Keratinocyte (primary cell): ENCODE results near the gene COX8C. TPM values are rescaled to one million over a fixed set of nuclear protein-coding genes. Genes with fewer than 3 reads are reported as not detected.

Source experiments
- DNase-seq: peaks from one replicate; pipeline ENCODE4 v3.0.0-alpha.2; 2011; ENCODE audit warnings: low read depth, missing footprints, low spot score
- FAIRE-seq: peaks from 2 replicates; lab custom pipeline; 2011; peaks lifted over from hg19 to GRCh38; lab: Jason Lieb, UNC
- H2AFZ ChIP-seq: 2 replicates; pipeline ENCODE4 v1.6.0; 2012; ENCODE audit warnings: low read length, control low read depth, inconsistent platforms; ENCODE audit not compliant: control insufficient read depth
- H3K27ac ChIP-seq: 2 replicates; pipeline ENCODE4 v1.5.1; 2011; ENCODE audit warnings: low read length; ENCODE audit not compliant: control insufficient read depth, insufficient read depth
- H3K27me3 ChIP-seq: 3 replicates; pipeline ENCODE4 v1.6.0; 2011; ENCODE audit warnings: low read length; ENCODE audit not compliant: control insufficient read depth, insufficient read depth; ENCODE audit errors: extremely low read depth
- H3K36me3 ChIP-seq, 2 experiments: 2 replicates in 1 of 2; 3 replicates in 1 of 2; pipeline ENCODE4 v1.5.1; 2011; ENCODE audit warnings: low read length in 2 of 2, mild to moderate bottlenecking in 1 of 2; ENCODE audit not compliant: control insufficient read depth in 2 of 2, insufficient read depth in 2 of 2; ENCODE audit errors: extremely low read depth in 1 of 2
- H3K4me1 ChIP-seq: 3 replicates; pipeline ENCODE4 v1.5.1; 2011; ENCODE audit warnings: low read length; ENCODE audit not compliant: control insufficient read depth, insufficient read depth; ENCODE audit errors: extremely low read depth
- H3K4me2 ChIP-seq: 3 replicates; pipeline ENCODE4 v1.6.0; 2011; ENCODE audit warnings: low read depth, low read length; ENCODE audit not compliant: control insufficient read depth, insufficient read depth; ENCODE audit errors: extremely low read depth
- H3K4me3 ChIP-seq, 3 experiments: fragments of 200-600 bp in 1 of 3; sonication (generic) in 1 of 3; 2 replicates in 2 of 3; 3 replicates in 1 of 3; pipeline ENCODE4 v1.5.1; 2011 to 2016; ENCODE audit warnings: low read length in 3 of 3, mild to moderate bottlenecking in 3 of 3, control low read depth in 2 of 3, inconsistent platforms in 1 of 3, low read depth in 1 of 3, mixed read lengths in 1 of 3, mixed run types in 1 of 3, moderate library complexity in 1 of 3; ENCODE audit not compliant: control insufficient read depth in 2 of 3, insufficient read depth in 2 of 3; ENCODE audit errors: extremely low read depth in 1 of 3
- H3K79me2 ChIP-seq: 2 replicates; pipeline ENCODE4 v1.6.0; 2012; ENCODE audit warnings: low read length; ENCODE audit not compliant: control insufficient read depth, insufficient read depth
- H3K9ac ChIP-seq: 3 replicates; pipeline ENCODE4 v1.6.0; 2011; ENCODE audit warnings: low read length; ENCODE audit not compliant: control insufficient read depth, insufficient read depth; ENCODE audit errors: extremely low read depth
- H3K9me1 ChIP-seq: 3 replicates; pipeline ENCODE4 v1.6.0; 2011; ENCODE audit warnings: low read length; ENCODE audit not compliant: control insufficient read depth, insufficient read depth; ENCODE audit errors: extremely low read depth
- H3K9me3 ChIP-seq: 2 replicates; pipeline ENCODE4 v1.5.1; 2012; ENCODE audit warnings: low read depth, low read length; ENCODE audit not compliant: control insufficient read depth
- H4K20me1 ChIP-seq: 3 replicates; pipeline ENCODE4 v1.6.0; 2011; ENCODE audit warnings: low read length; ENCODE audit not compliant: control insufficient read depth, insufficient read depth; ENCODE audit errors: extremely low read depth
- EZH2 ChIP-seq: IDR thresholded peaks from one replicate; pipeline ENCODE4 v1.6.1; 2012; ENCODE audit warnings: inconsistent platforms, mild to moderate bottlenecking, low read length, moderate library complexity
- dilution Hi-C: fragments of 300-500 bp; cut with MboI; formaldehyde crosslinking; loops from one replicate; pipeline ENCODE4 v1.7.0; 2020; ENCODE audit warnings: low sequenced_read_pairs; ENCODE audit not compliant: extremely low pct_ligation_motif_present
- polyA plus RNA-seq, 5 experiments: library from polyadenylated mRNA; depleted of rRNA in 3 of 5; stranded (reverse) in 3 of 5; stranded (forward) in 1 of 5; unstranded in 1 of 5; fragments of >200 nt; gene quantifications; 1 replicate in 1 of 5; 2 replicates in 3 of 5; 3 replicates in 1 of 5; pipeline versions ENCODE4 v1.2.1 to v1.2.3, GENCODE V29; 2011 to 2012; ENCODE audit warnings: missing spikeins in 2 of 5, low read depth in 1 of 5, low replicate concordance in 1 of 5
- TF ChIP-seq, protein P1 (sequence below), 3 experiments: IDR thresholded peaks in 1 of 3; conservative IDR thresholded peaks in 1 of 3; optimal IDR thresholded peaks in 1 of 3; 2 replicates in 2 of 3; 3 replicates in 1 of 3; pipeline versions ENCODE3 to v1.5.1; 2011; ENCODE audit warnings: low read length in 3 of 3, mild to moderate bottlenecking in 3 of 3, moderate library complexity in 2 of 3, control low read depth in 1 of 3, inconsistent platforms in 1 of 3; ENCODE audit not compliant: insufficient read depth in 2 of 3; ENCODE audit errors: extremely low read depth in 1 of 3

The COX8C gene
- polyA plus RNA-seq, 1 donor (not counting 4 experiments of a cell fraction or from before 2014, with no cell fraction given): not detected

GRCh38 chr14:93306812-93307211 is 40.2 kb upstream of the COX8C start:
- peaks cover 2% of the 10 kb centered on the region for H4K20me1 ChIP-seq
- no peaks in the 10 kb centered on the region for H3K9me1 ChIP-seq
- peaks cover 89% of the 10 kb centered on the region for H3K79me2 ChIP-seq
- no peaks in the 10 kb centered on the region for H3K27me3 ChIP-seq
- no peak overlapping the region for H3K4me3 ChIP-seq
- no peak for TF ChIP-seq EZH2
- TF ChIP-seq, protein P1, sequence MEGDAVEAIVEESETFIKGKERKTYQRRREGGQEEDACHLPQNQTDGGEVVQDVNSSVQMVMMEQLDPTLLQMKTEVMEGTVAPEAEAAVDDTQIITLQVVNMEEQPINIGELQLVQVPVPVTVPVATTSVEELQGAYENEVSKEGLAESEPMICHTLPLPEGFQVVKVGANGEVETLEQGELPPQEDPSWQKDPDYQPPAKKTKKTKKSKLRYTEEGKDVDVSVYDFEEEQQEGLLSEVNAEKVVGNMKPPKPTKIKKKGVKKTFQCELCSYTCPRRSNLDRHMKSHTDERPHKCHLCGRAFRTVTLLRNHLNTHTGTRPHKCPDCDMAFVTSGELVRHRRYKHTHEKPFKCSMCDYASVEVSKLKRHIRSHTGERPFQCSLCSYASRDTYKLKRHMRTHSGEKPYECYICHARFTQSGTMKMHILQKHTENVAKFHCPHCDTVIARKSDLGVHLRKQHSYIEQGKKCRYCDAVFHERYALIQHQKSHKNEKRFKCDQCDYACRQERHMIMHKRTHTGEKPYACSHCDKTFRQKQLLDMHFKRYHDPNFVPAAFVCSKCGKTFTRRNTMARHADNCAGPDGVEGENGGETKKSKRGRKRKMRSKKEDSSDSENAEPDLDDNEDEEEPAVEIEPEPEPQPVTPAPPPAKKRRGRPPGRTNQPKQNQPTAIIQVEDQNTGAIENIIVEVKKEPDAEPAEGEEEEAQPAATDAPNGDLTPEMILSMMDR (optimal IDR thresholded peaks at IDR 0.05 in 1 of 3, IDR thresholded peaks at IDR 0.05 in 1 of 3, conservative IDR thresholded peaks at IDR 0.05 in 1 of 3; ENCODE audit: extremely low read depth in 1 of 3, insufficient read depth in 2 of 3, low read length in 3 of 3): no peak
- dilution Hi-C loops: no loop called here
- no peak overlapping the region for H3K27ac ChIP-seq
- H3K9ac ChIP-seq: no peak overlapping the region
- H2AFZ ChIP-seq: no peak overlapping the region
- no peak overlapping the region for H3K4me2 ChIP-seq
- no peak for FAIRE-seq
- no peaks in the 10 kb centered on the region for H3K36me3 ChIP-seq
- H3K4me1 ChIP-seq: peaks cover 22% of the 10 kb centered on the region
- no peak for DNase-seq
- no peaks in the 10 kb centered on the region for H3K9me3 ChIP-seq

DNA sequence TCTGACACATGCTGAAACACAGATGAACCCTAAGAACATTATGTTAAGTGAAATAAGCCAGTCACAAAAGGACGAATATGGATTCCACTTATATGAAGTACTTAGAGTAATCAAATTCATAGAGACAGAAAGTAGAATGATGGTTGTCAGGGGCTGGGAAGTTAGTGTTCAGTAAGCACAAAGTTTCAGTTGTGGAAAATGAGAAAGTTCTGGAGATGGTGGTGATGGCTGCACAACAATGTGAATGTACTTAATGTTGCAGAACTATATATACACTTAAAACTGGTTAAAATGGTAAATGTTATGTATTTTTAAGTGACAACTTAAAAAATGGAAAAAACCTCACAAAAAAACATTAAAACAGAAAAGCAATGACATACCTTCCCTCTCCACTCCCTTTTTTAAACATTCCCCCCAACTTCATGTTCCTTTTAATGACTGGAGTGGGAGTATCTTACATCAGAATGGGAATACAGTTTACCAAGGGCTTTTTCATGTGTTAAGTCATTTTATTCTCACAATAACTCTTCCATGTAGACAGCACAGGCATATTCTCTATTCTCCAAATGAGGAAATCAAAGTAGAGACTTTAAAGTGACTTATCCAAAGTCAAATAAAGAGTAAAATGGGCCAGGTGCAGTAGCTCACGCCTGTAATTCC is 38.2 kb upstream of the COX8C start:
- TF ChIP-seq, protein P1 (optimal IDR thresholded peaks at IDR 0.05 in 1 of 3, IDR thresholded peaks at IDR 0.05 in 1 of 3, conservative IDR thresholded peaks at IDR 0.05 in 1 of 3; ENCODE audit: extremely low read depth in 1 of 3, insufficient read depth in 2 of 3, low read length in 3 of 3): no peak
- no peak for TF ChIP-seq EZH2
- Histone ChIP-seq H3K4me1 (peaks cover 22% of the 10 kb centered on the region), H3K4me3 (no peak overlapping the region), H3K36me3 (no peaks in the 10 kb centered on the region), H3K9me3 (no peaks in the 10 kb centered on the region), H3K27me3 (no peaks in the 10 kb centered on the region), H3K79me2 (peaks cover 92% of the 10 kb centered on the region), H3K9me1 (no peaks in the 10 kb centered on the region), H3K4me2 (no peak overlapping the region), H3K9ac (no peak overlapping the region), H4K20me1 (no peaks in the 10 kb centered on the region), H3K27ac (no peak overlapping the region), H2AFZ (no peak overlapping the region)
- FAIRE-seq (no peak), DNase-seq (no peak)
- dilution Hi-C loops: no loop called here
